ENCODE measurements around the gene PTGDR2.
A peak's percentile ranks its signal among the peaks of the same experiment; 100 is the strongest.

The PTGDR2 gene

DNA sequence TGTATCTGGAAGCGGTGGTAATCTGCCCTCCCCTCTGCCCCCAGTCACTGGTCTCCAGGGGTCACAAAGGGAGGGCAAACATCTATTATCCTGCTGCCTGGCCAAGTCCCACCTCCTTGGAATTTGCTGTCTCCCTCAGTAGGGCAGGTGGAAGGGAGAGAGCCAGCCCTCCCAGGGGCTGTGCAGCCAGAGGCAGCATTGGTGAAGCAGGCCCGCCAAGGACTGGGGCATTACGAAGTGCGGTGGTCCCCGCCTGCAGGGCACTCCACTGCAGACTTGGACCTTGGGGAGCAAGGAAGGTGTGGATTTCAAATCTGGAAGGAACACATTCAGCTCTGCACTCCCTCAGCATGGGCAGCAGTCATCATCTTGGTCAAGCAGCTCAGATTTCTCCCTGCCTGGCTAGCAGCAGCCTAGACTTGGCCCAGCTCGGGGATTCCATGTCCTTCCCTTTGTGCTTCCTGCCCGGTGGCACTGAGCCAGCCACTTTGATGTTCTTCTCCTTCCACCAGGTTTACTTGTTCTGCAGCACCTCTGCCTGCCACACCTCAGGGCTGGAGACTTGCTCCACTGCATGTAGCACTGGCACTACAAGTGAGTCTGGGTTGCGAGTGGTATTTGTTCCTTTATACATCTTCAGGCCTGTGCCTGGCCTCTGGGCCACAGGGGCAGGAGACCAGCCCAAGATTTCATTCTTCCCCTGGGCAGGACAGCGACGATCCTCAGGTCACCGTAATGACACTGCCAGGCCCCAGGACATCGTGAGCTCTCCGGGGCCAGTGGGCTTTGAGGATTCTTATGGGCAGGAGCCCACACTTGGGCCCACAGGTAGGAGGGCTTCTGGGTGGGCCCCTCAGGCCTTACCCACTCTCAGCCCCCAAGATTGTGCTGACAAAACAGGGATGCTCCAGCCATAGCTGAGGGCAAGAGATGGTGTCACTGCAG is 18.9 kb upstream of the PTGDR2 start:
- no peak for DNase-seq

DNA sequence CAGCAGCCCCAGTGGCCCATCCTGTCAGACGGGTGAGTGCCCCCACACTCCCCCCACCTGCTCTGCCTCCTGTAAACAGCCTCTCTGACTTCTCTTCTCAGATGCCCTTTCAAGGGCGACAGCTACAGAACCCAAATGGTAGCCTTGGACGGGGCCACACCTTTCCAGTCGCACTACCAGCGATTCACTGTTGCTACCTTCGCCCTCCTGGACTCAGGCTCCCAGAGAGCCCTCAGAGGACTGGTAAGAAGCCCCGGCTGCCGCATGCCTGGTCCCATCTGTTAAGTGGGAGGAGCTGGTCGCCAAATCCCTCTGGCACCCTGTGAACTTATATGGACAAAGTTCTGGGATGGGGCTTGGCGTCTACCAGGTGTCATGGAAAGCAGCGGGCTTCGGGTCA is 17.8 kb upstream of the PTGDR2 start:
- peak; percentile 34 for DNase-seq

DNA sequence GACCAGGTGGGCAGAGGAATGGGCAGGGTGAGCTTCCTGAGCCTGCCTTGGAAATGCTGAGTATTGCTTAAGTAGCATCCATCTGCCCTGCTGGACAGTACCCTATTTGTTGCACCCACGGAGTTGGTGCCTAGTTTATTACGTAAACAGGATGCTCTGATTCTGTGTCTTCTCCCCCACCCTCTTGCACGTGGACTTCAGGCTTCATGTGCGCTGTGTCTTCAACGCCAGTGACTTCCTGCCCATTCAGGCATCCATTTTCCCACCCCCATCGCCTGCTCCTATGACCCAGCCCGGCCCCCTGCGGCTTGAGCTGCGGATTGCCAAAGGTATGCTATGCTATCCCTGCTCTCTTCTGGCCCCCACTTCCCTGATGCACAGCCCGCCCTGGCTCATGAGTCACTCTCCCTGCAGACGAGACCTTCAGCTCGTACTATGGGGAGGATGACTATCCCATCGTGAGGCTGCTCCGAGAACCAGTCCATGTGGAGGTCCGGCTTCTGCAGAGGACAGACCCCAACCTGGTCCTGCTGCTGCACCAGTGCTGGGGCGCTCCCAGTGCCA is 17.3 kb upstream of the PTGDR2 start:
- DNase-seq: peak; percentile 23

DNA sequence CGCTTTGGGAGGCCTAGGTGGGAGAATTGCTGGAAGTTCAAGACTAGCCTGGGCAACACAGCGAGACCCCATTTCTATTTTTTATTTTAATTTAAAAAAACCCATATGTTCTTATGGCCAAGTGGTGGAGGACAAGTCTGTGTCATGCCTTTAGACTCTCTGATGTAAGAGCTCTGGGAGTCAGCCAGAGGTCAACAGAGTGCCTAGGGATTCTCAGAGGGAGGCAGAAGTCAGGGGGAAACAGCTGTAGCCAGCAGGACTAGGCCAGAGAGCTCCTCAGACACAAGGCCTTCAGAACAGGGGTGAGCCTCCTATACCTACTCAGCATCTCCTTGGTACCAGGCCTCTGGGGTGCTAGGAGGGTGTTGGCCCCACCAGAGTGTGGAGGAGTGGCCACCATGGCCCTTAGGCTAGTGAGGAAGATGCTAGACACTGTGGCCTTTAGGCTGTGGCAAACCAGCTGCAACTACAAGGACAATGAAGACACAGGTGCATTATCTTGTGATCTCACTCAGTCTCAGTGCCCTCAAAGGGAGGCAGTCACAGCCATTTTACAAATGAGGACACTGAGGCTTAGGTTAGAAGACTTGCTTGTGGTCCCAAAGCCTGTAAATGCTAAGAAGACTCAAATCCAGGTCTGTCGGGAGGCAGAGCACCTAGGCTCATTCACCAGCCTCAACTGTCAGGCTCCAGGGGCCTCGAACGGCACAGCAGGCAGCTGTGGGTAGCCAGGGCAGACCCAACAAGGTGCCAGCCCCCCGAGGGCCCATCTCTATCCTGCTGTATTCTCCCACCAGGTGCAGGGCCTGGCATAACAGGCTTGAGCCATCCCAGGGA is 16.6 kb upstream of the PTGDR2 start:
- no peak for DNase-seq

DNA sequence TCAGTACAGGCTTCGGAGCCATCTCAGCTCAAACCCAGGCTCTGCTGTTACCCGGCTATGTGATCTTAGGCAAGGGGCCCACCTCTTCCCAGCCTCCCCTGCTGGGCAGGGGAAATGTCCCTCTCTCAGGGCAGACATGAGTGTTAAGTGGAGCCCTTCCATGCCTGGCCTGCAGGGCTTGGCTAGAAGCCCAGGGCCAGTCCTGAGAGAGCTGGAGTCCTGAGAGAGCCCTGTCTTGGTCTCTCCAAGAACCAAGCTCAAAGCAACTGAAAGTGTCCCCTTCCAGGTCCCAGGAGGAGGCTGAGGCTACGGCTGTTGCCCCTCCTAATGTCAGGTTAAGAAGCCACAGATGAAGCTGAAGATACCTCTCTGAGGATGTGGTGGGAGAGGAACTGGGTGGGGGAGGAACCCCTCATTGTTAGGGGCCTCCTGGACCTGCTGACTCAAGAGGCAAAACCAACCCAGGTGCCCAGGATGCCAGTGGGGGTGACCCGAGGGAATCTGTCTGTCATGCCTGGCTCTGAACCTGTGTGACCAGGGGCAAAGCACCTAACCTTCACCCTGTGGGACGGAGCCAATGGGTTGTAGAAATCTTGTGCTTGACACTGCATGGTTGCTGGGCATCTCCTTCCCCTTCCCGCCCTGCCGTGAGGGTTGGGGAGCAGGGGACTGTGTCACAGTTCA is 15.8 kb upstream of the PTGDR2 start:
- peak; percentile 44 for DNase-seq

DNA sequence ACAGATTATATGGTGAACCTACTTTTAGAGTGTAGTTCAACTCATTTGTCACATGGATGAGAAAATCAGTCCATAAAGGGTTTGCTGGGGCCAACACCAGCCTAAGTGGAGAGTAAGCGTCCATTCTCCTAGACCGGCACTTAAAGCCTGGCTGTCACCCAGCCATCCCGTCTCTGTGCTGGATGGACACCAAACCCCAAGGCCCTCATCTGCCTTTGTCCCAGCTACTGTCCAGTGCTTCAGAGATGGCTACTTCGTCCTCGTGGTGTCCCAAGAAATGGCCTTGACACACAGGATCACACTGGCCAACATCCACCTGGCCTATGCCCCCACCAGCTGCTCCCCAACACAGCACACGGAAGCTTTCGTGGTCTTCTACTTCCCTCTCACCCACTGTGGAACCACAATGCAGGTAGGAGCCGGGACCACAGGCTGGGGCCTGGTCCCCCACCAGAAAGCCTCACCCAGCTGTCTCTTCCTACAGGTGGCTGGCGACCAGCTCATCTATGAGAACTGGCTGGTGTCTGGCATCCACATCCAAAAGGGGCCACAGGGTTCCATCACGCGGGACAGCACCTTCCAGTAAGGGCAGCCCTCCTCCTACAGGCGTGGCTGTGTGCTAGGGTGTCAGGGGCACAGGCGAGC is 15.1 kb upstream of the PTGDR2 start:
- no peak for DNase-seq

DNA sequence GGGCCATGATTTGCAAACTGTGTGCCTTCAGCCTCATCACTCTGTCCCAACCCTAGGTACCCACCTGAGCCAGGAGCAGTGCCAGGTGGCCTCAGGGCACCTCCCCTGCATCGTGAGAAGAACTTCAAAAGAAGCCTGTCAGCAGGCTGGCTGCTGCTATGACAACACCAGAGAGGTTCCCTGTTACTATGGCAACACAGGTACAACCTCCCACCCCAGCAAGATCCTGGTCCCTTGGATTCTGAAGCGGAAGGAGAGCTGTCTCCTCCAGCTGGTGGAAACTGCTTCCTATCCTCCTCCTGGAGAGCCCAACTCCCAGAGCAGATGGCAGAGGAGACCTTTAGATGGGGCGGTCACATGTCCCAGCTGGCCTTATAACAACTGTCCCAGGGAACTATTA is 14.5 kb upstream of the PTGDR2 start:
- DNase-seq: peak; percentile 96

DNA sequence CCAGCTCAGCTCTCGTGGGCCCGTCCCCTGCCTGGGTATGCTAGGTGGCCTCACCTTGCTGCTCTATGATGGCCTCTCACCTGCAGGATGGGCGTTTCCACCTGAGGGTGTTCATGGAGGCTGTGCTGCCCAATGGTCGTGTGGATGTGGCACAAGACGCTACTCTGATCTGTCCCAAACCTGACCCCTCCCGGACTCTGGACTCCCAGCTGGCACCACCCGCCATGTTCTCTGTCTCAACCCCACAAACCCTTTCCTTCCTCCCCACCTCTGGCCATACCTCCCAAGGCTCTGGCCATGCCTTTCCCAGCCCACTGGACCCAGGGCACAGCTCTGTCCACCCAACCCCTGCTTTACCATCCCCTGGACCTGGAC is 13.7 kb upstream of the PTGDR2 start:
- DNase-seq: no peak

DNA sequence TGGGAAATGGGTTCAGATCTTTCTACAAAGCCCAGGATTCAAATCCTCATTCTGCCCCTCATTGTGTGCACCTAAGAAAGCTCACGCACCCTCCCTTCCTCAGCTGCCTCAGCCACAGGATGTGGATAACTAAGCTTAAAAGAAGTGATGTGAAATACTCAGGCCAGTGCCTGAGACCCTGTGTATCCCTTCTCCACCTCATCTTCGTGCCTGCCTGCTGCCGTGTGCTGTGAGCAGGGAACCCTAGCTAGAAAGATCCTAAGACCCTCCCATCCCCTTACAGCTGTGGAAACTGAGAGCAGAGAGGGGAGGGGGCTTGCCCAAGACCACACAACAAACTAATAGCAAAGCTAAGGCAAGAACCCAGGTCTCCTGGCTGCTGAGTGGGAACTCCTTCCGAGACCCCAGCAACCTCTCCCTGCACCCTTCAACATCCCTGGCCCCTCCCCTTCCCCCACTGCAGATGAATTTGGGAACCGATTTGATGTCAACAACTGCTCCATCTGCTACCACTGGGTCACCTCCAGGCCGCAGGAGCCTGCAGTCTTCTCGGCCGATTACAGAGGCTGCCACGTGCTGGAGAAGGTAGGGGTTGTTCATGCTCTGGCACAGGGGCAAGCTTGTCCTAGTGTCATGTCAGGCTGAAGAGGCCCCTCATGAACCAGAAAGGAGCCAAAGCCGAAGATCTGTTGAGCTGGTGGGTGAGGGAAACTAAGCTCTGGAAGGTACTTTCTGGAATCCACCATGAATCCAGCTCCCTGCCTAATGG is 13.1 kb upstream of the PTGDR2 start:
- no peak for DNase-seq

DNA sequence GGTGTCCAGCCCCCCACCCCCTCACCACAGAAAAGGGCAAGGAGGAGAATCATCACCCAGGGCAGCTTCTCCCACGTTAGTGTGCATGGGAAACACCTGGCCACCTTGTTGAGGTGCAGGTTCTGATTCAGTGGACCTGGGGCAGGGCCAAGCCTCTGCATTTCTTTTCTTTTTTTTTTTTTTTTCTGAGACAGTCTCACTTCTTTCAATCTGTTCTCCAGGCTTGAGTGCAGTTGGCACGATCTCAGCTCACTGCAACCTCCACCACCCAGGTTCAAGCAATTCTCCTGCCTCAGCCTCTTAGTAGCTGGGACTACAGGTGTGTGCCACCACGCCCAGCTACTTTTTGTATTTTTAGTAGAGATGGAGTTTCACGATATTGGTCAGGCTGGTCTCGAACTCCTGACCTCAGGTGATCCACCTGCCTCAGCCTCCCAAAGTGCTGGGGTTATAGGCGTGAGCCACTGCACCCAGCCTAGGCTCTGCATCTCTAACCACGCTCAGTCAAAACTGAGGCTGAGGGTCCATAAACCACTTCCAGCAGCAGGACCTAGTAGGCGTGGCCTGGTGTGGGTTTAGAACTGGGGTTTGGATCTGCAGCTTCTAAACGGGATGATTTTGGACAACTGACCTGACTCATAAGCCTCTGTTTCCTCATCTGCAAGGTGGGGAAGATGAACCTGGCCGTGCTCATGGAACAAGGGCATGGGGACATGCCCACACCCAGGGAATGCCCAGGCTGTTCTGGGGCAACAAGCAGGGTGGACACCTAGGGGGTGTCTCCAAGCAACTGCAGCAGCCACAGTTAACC is 12.3 kb upstream of the PTGDR2 start:
- DNase-seq: no peak

DNA sequence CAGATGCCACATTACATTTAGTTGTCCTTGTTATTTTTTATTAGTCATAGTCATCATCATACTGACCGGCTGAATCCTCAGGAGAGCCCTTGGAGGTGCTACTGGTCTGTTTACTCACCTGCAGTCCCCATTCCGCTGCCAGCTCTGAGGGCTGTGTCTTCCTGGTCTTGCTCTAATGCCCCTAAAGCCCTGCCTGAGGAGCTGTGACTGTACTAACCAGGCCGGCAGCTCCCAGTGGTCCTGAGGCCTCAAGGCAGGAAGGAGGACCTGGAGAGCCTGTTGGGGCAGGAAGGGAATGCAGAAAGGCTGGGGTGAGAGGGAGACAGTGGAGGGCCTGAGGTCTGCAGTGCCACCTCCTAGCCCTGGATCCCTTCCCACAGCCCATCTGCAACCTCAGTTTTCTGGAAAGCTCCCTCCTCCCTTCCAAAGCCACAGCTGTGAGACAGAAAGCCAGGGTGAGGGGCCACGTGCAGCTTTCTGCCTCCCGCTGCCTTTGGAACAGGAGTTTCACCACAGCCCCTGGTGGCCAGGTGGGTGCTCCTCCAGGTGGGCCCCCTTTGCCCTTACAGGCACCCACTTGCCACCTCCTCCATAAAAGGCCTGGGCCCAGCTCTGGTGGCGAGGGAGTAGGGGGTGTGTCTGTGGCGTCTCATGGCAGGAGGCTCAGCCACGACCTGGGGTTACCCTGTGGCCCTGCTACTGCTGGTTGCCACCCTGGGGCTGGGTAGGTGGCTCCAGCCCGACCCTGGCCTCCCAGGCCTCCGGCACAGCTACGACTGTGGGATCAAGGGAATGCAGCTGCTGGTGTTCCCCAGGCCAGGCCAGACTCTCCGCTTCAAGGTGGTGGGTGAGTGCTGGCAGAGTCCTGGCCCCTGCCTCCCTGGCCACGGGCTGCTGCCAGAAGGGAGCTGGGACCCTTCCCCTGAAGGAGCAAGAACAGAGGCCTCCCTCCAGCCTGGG is 11.4 kb upstream of the PTGDR2 start, which contains the start of gene ZP1:
TSS of gene ZP1 (plus strand) at position 632 of the 960 bp plus-strand sequence. CDS start at position 652, 20 bp downstream.
- DNase-seq: peak; percentile 92

DNA sequence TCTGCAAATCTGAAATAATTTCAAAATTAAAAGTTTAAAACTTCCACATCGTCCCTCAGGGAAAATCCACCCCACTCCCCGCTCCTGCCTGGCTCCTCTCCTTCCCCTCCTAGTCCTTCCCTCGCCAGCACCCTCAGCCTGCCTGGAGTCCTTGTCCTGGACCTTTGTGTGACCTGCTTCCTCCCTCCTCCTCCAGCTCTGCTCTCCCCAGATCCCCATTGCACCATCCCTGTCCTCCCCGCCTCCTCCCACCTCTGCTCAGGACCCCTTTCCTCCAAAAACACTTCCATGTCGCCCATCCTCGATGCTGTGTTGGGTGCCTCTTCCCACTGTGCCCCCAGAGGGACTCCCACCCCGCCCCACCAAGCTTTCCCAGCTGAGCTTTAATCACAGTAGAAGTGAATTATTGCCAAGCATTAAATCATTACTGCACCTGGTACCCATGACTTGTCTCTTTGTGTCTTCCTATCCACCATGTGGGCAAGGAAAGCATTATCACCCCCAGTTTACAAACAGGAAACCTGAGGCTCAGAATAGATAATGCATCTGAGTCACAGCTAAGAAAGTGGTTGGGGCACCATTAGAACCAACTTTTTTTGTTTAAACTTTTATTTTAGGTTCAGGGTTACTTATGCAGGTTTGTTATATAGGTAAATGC is 9.2 kb upstream of the PTGDR2 start:
- DNase-seq: peak; percentile 63

DNA sequence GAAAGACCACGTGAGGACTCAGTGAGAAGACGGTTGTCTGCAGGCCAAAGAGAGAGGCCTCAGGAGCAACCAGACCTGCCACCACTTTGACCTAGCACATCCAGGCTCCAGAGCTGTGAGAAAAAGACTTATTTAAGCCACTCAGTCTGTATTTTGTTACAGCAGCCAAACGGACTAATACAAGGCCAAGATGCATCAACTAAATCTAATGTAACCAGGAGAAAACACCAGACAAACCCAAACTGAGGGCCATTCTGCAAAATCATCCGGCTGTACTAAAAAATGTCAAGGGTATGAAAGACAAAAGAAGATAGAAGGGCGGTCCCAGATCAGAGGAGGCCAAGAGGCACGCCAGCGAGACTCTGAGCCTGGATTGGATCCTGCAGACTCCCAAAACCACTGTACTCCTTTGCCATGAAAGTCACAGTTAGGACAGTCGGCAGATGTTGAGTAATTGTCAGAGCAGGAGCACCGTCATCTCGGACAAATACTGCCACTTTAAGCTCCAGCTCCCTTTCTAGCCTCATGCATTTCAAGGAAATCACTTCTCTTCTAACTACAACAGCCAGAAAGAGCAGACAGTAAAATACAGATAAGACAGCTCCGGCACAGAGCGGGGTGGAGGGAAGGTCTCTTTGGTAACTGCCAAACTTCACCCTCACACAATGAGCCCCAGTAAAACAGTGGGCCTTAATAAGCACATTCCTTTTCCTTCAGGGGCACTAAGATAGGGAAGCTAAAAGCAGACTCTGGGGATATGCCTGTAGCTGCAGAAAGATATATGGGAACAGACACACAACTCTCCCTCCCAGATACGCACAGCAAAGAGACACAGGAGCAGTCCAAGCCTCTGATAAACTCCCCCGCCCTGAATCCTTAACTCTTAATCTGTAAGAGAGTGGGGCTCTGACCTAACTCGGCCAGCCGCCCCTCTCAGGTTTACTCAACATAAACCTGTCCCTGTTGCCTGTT is 8.1 kb upstream of the PTGDR2 start:
- DNase-seq: peak; percentile 19

DNA sequence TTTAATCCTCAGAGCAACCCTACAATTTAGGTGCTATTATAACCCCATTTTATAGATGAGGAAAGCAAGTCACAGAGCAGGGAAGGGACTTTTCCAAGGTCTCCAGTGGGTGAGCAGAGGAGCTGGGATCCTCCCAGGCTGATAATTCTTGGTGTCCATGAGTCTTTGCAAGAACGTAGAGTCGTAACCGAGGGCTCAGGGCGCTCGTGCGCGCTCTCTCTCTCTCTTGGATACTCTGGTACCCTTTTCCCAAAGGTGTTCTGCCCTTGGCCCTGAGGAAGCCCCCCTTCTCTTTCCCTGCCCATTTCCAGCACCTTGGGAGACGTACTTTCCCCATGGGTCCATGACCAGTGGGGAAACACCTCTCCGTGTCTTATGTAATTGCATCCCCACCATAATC is 6.4 kb upstream of the PTGDR2 start:
- DNase-seq: no peak

DNA sequence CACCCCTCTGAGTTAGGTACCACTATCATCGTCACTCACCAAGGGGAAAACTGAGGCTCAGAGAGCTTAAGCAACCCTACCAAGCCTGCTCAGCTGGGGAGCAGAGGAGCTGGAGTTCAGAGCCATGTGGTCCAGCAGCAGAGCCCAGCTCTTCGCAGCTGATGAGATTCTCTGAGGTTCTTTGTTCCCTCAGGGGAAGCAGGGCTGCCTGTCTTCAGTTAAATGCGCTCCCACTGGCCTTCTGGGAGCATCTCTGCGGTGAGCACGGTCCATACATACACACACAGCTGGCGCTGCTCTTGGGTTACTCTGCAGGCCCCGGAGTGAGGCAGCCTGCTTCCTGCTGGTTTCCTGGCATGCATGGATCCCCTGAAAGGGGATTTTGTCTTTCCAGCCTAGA is 5.2 kb upstream of the PTGDR2 start:
- peak; percentile 81 for DNase-seq

DNA sequence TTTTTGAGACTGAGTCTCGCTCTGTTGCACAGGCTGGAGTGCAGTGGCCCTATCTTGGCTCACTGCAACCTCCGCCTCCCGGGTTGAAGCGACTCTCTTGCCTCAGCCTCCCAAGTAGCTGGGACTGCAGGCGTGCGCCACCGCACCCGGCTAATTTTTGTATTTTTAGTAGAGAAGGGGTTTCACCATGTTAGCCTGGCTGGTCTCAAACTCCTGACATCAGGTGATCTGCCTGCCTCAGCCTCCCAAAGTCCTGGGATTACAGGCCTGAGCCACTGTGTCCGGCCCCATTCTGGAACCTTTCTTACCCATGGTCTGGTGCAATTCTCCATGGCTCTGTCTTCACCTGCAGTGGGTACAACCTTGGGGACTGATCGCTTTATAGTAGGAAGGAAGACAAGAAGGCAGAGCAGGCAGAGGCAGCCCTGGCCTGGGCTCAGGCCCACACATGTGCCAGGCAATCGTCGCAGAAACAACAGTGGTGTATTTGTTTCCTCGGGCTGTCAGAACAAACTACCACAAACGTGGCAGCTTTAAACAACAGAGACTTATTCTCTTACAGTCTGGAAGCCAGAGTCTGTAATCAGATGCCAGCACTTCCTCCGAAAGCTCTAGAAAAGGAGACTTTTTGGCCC is 4.0 kb upstream of the PTGDR2 start:
- no peak for DNase-seq

All from NCI-H69 (cell line).